M059J (cell line): ENCODE results near the gene ESPL1. TPM values are rescaled to one million over a fixed set of nuclear protein-coding genes. Genes with fewer than 3 reads are reported as not detected.

Experiments used
- DNase-seq: peaks from one replicate; pipeline ENCODE4 v3.0.0-alpha.2; 2012; ENCODE audit warnings: low read depth
- total RNA-seq: library from RNA; depleted of rRNA; stranded (reverse); fragments of >200 nt; shearing (Covaris generic); gene quantifications from 2 replicates; pipeline ENCODE4 v1.2.3, GENCODE V29; 2014; rRNA removed

Gene ESPL1
- total RNA-seq, 1 experiment from 2014 or later = 9.0 TPM

- no peak for DNase-seq
Observed at GRCh38 chr12:53336181-53336681, 68.1 kb downstream of the ESPL1 start, which contains the start of gene SP7. SP7 (minus strand) TSS chr12:53336354; CDS start chr12:53335646, 708 bp downstream.

- DNase-seq = no peak
Observed at GRCh38 chr12:53338017-53338416, 69.9 kb downstream of the ESPL1 start.

DNA sequence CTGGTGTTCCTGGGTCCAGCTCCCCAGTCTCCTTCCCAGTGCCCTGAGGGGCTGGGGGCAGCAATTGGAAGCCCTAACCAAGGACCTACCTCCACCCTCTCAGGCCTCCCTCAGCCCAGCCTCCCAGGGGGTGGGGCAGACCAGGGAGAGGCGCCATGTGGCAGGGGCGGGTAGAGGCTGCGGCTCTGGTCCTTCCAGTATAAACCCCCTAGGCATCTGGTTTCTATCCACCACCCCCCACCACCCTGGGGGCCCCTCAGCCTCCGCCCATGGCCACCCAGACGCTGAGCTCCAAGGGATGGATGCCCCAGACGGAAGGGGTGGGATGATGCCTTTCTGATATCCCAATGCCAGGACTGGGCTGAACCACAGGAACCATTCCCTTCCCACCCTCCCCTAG, 70.8 kb downstream of the ESPL1 start:
- no peak for DNase-seq

GRCh38 chr12:53340398-53340797, 72.3 kb downstream of the ESPL1 start:
- DNase-seq = no peak

Other genes with a start within 250 kb of the ESPL1 start
- 31.1 and 39.9 TPM in 2 replicates for gene TNS2, start 218.2 kb upstream of the ESPL1 start, total RNA-seq
- gene SPRYD3, start 188.9 kb upstream of the ESPL1 start, total RNA-seq = 11.2 and 15.4 TPM in 2 replicates
- 318 and 394 TPM in 2 replicates for gene IGFBP6, start 170.6 kb upstream of the ESPL1 start, total RNA-seq
- 0.22 TPM in 1 of 2 replicates, not detected in the other for gene SOAT2, start 164.8 kb upstream of the ESPL1 start, total RNA-seq
- gene ZNF740, start 87.6 kb upstream of the ESPL1 start, total RNA-seq = 9.5 and 11.7 TPM in 2 replicates
- 0.89 and 2.6 TPM in 2 replicates for gene CSAD, start 87.4 kb upstream of the ESPL1 start, total RNA-seq
- not detected in 2 replicates for gene ITGB7, start 61.0 kb upstream of the ESPL1 start, total RNA-seq
- 16.7 and 22.1 TPM in 2 replicates for gene RARG, start 36.1 kb upstream of the ESPL1 start, total RNA-seq
- gene PFDN5, start 27.2 kb downstream of the ESPL1 start, total RNA-seq = 404 and 498 TPM in 2 replicates
- 43.6 and 53.1 TPM in 2 replicates for gene MYG1, start 31.4 kb downstream of the ESPL1 start, total RNA-seq
- gene AAAS, start 53.3 kb downstream of the ESPL1 start, total RNA-seq = 34.7 and 51.6 TPM in 2 replicates
- not detected in 2 replicates for gene SP7, start 68.1 kb downstream of the ESPL1 start, total RNA-seq
- 26.2 and 41.5 TPM in 2 replicates for gene SP1, start 111.9 kb downstream of the ESPL1 start, total RNA-seq
- not detected in 2 replicates for gene AMHR2, start 155.6 kb downstream of the ESPL1 start, total RNA-seq
- 145 and 146 TPM in 2 replicates for gene PRR13, start 173.4 kb downstream of the ESPL1 start, total RNA-seq
- 90.2 and 194 TPM in 2 replicates for gene PCBP2, start 183.8 kb downstream of the ESPL1 start, total RNA-seq
- 5.6 and 7.7 TPM in 2 replicates for gene MAP3K12, start 231.2 kb downstream of the ESPL1 start, total RNA-seq
- gene TARBP2, start 233.0 kb downstream of the ESPL1 start, total RNA-seq = 29.4 and 31.7 TPM in 2 replicates
- gene NPFF, start 239.2 kb downstream of the ESPL1 start, total RNA-seq = not detected in 2 replicates